SK-N-SH treated with all-trans-retinoic acid at 6 μM for 48 hours (cell line): Measurements from ENCODE around the gene BEST4.

ENCODE experiments used
- CREB5 ChIP-seq: fragments of 250-450 bp; sonication (Bioruptor Pico); IDR thresholded peaks from 2 replicates; pipeline ENCODE4 v1.5.1; 2020; ENCODE audit warnings: low read depth, mild to moderate bottlenecking, moderate library complexity
- ISL1 ChIP-seq: fragments of 250-450 bp; sonication (Bioruptor Pico); IDR thresholded peaks from 2 replicates; pipeline ENCODE4 v2.1.2; 2022; ENCODE audit warnings: mild to moderate bottlenecking, moderate library complexity
- OSR1 ChIP-seq: fragments of 250-450 bp; sonication (Bioruptor Pico); IDR thresholded peaks from 2 replicates; pipeline ENCODE4 v1.8.0; 2022; ENCODE audit warnings: moderate library complexity, mild to moderate bottlenecking, inconsistent platforms
- RARB ChIP-seq: fragments of 250-450 bp; sonication (Bioruptor Pico); IDR thresholded peaks from 2 replicates; pipeline ENCODE4 v1.8.0; 2021; ENCODE audit warnings: mild to moderate bottlenecking, moderate library complexity
- SNAI2 ChIP-seq: fragments of 250-450 bp; sonication (Bioruptor Pico); IDR thresholded peaks from 2 replicates; pipeline ENCODE4 v1.5.0; 2020; ENCODE audit warnings: mild to moderate bottlenecking, moderate library complexity
- ZFP3 ChIP-seq: fragments of 250-450 bp; sonication (Bioruptor Pico); IDR thresholded peaks from 2 replicates; pipeline ENCODE4 v1.5.0; 2020; ENCODE audit warnings: mild to moderate bottlenecking, moderate library complexity

- no peak for TF ChIP-seq CREB5
- TF ChIP-seq ZFP3 (CRISPR knock-in tag), result no peak
- TF ChIP-seq ISL1 (CRISPR knock-in tag), result no peak
- no peak for TF ChIP-seq RARB (CRISPR knock-in tag)
- no peak for TF ChIP-seq OSR1
- TF ChIP-seq SNAI2 (CRISPR knock-in tag), result no peak
Measured at GRCh38 chr1:44778705-44779576, 9.0 kb downstream of the BEST4 start.
